Measurements from ENCODE around the gene HABP4. TPM values are rescaled to one million over a fixed set of nuclear protein-coding genes. Genes with fewer than 3 reads are reported as not detected.

The HABP4 gene
- total RNA-seq, 4 donors from 2014 or later: 41.1 to 106 (median 60.0) TPM

GRCh38 chr9:96486386-96487028, 36.5 kb downstream of the HABP4 start:
- Histone ChIP-seq H3K9me3 (no peaks in the 10 kb centered on the region), H3K27ac (peak overlapping the region; percentile 54 to 85 (median 82)), H3K4me1 (peaks cover 0 to 50% (median 19%) of the 10 kb centered on the region in 3 donors), H3K4me3 (no peak overlapping the region), H3K27me3 (no peaks in the 10 kb centered on the region), H3K36me3 (peaks cover 0 to 64% of the 10 kb centered on the region in 2 donors)
- ATAC-seq: peak; percentile 83
- 6 to 11% methylated on average over 1 to 5 of the region's 7 CpGs for whole genome bisulfite sequencing, 2 donors (ENCODE audit: low coverage in 1 of 2)
- no peak for TF ChIP-seq POLR2AphosphoS5 (IDR thresholded peaks at IDR 0.05)
- TF ChIP-seq CTCF (IDR thresholded peaks at IDR 0.05): no peak
- TF ChIP-seq EP300 (IDR thresholded peaks at IDR 0.05): no peak
- TF ChIP-seq POLR2A (IDR thresholded peaks at IDR 0.05): no peak

GRCh38 chr9:96487029-96487396, 37.0 kb downstream of the HABP4 start:
- Histone ChIP-seq H3K36me3 (peaks cover 0 to 69% of the 10 kb centered on the region in 2 donors), H3K27ac (peak overlapping the region; percentile 40 to 85 (median 82)), H3K27me3 (no peaks in the 10 kb centered on the region), H3K4me1 (peaks cover 0 to 50% (median 19%) of the 10 kb centered on the region in 3 donors), H3K9me3 (no peaks in the 10 kb centered on the region), H3K4me3 (no peak overlapping the region)
- TF ChIP-seq EP300 (IDR thresholded peaks at IDR 0.05) (no peak), CTCF (IDR thresholded peaks at IDR 0.05) (no peak), POLR2AphosphoS5 (IDR thresholded peaks at IDR 0.05) (no peak), POLR2A (IDR thresholded peaks at IDR 0.05) (no peak)
- 15 to 25% methylated on average over 1 of the region's 1 CpG for WGBS, 2 donors (ENCODE audit: low coverage in 1 of 2)
- ATAC-seq: no peak

- TF ChIP-seq CTCF (IDR thresholded peaks at IDR 0.05) (no peak), EP300 (IDR thresholded peaks at IDR 0.05) (no peak)
- peak; percentile 10 for ATAC-seq
- H3K9me3 ChIP-seq: no peaks in the 10 kb centered on the region
- H3K36me3 ChIP-seq: peaks cover 0 to 76% of the 10 kb centered on the region in 2 donors
- no peaks in the 10 kb centered on the region for H3K27me3 ChIP-seq
- no peak overlapping the region for H3K4me3 ChIP-seq
- WGBS, 2 donors (ENCODE audit: low coverage in 1 of 2): 58 to 79% methylated on average over 3 to 10 of the region's 10 CpGs
- H3K27ac ChIP-seq: peak overlapping the region; percentile 4 to 85 (median 82)
- peaks cover 0 to 42% (median 17%) of the 10 kb centered on the region in 3 donors for H3K4me1 ChIP-seq
Measured at GRCh38 chr9:96487949-96488348, 38.0 kb downstream of the HABP4 start.

GRCh38 chr9:96489482-96489979, 39.6 kb downstream of the HABP4 start:
- WGBS, 2 donors (ENCODE audit: low coverage in 1 of 2): 89% methylated on average over 7 of the region's 12 CpGs; no CpG with 5 or more reads in 1 of the 2 donors
- Histone ChIP-seq H3K4me3 (no peak overlapping the region), H3K27me3 (no peaks in the 10 kb centered on the region), H3K4me1 (peaks cover 0 to 41% (median 15%) of the 10 kb centered on the region in 3 donors), H3K9me3 (no peaks in the 10 kb centered on the region), H3K36me3 (peaks cover 0 to 78% of the 10 kb centered on the region in 2 donors), H3K27ac (peak overlapping the region in 2 of 4 donors; percentile 7 to 84)
- TF ChIP-seq CTCF (IDR thresholded peaks at IDR 0.05) (no peak), POLR2A (IDR thresholded peaks at IDR 0.05) (no peak), EP300 (IDR thresholded peaks at IDR 0.05) (no peak), POLR2AphosphoS5 (IDR thresholded peaks at IDR 0.05) (no peak)
- no peak for ATAC-seq

- Histone ChIP-seq H3K4me1 (peaks cover 0 to 35% (median 11%) of the 10 kb centered on the region in 3 donors), H3K9me3 (no peaks in the 10 kb centered on the region), H3K27ac (no peak overlapping the region), H3K4me3 (no peak overlapping the region), H3K36me3 (peaks cover 0 to 71% of the 10 kb centered on the region in 2 donors), H3K27me3 (no peaks in the 10 kb centered on the region)
- TF ChIP-seq EP300 (IDR thresholded peaks at IDR 0.05): no peak
- no peak for TF ChIP-seq POLR2AphosphoS5 (IDR thresholded peaks at IDR 0.05)
- no peak for TF ChIP-seq POLR2A (IDR thresholded peaks at IDR 0.05)
- TF ChIP-seq CTCF (IDR thresholded peaks at IDR 0.05): no peak
- WGBS, 2 donors (ENCODE audit: low coverage in 1 of 2): 79 to 98% methylated on average over 8 to 10 of the region's 10 CpGs
- no peak for ATAC-seq
Measured at GRCh38 chr9:96490534-96491078, 40.6 kb downstream of the HABP4 start.

Measured in gastroesophageal sphincter (tissue), 4 donors.